Fibroblast of lung (primary cell): ENCODE data around the gene TNC. TPM values are rescaled to one million over a fixed set of nuclear protein-coding genes. Genes with fewer than 3 reads are reported as not detected.

Experiments
- DNase-seq, 2 donors: peaks; one replicate each; pipeline versions ENCODE4 v3.0.0 to v3.0.0-alpha.2; 2010; ENCODE audit warnings: low read depth in 2 of 2
- H2AFZ ChIP-seq: 2 replicates; pipeline ENCODE4 v1.5.1; 2012; ENCODE audit warnings: low read length, control low read depth, inconsistent platforms
- H3K27ac ChIP-seq: 2 replicates; pipeline ENCODE4 v1.5.1; 2011; ENCODE audit warnings: low read length, control low read depth; ENCODE audit not compliant: insufficient read depth
- H3K27me3 ChIP-seq: 2 replicates; pipeline ENCODE4 v1.5.1; 2011; ENCODE audit warnings: mild to moderate bottlenecking, low read length; ENCODE audit not compliant: control insufficient read depth, insufficient read depth
- H3K36me3 ChIP-seq: 2 replicates; pipeline ENCODE4 v1.5.1; 2011; ENCODE audit warnings: low read length; ENCODE audit not compliant: control insufficient read depth, insufficient read depth
- H3K4me1 ChIP-seq: 2 replicates; pipeline ENCODE4 v1.5.1; 2011; ENCODE audit warnings: low read length; ENCODE audit not compliant: control insufficient read depth, insufficient read depth; ENCODE audit errors: extremely low read depth
- H3K4me2 ChIP-seq: 2 replicates; pipeline ENCODE4 v1.5.1; 2011; ENCODE audit warnings: low read length, control low read depth; ENCODE audit not compliant: insufficient read depth; ENCODE audit errors: extremely low read depth
- H3K4me3 ChIP-seq, 4 experiments: fragments of 200-600 bp in 1 of 4; sonication (generic) in 1 of 4; replicated peaks in 1 of 4; 2 replicates each; pipeline ENCODE4 v1.5.1; 2011 to 2016; ENCODE audit warnings: low read length in 4 of 4, low read depth in 3 of 4, mild to moderate bottlenecking in 3 of 4, control low read depth in 2 of 4, inconsistent platforms in 1 of 4, mixed read lengths in 1 of 4; ENCODE audit not compliant: insufficient read depth in 1 of 4; ENCODE audit errors: control extremely low read depth in 1 of 4
- H3K79me2 ChIP-seq: 2 replicates; pipeline ENCODE4 v1.5.1; 2012; ENCODE audit warnings: mild to moderate bottlenecking, low read length, inconsistent platforms; ENCODE audit not compliant: control insufficient read depth, insufficient read depth
- H3K9ac ChIP-seq: 2 replicates; pipeline ENCODE4 v1.5.1; 2011; ENCODE audit warnings: mild to moderate bottlenecking, low read length, control low read depth; ENCODE audit not compliant: insufficient read depth
- H3K9me3 ChIP-seq: 2 replicates; pipeline ENCODE4 v1.5.1; 2012; ENCODE audit warnings: low read depth, low read length; ENCODE audit not compliant: control insufficient read depth, insufficient read depth
- H4K20me1 ChIP-seq: 2 replicates; pipeline ENCODE4 v1.5.1; 2011; ENCODE audit warnings: low read length; ENCODE audit not compliant: control insufficient read depth, insufficient read depth; ENCODE audit errors: extremely low read depth
- CTCF ChIP-seq, 2 donors: IDR thresholded peaks in 1 of 2; conservative IDR thresholded peaks in 1 of 2; 1 replicate in 1 of 2; 2 replicates in 1 of 2; pipeline ENCODE4 v1.5.1; 2011 to 2012; ENCODE audit warnings: low read length in 2 of 2, control low read depth in 1 of 2, inconsistent platforms in 1 of 2, low read depth in 1 of 2, mild to moderate bottlenecking in 1 of 2
- EZH2 ChIP-seq: IDR thresholded peaks from 2 replicates; pipeline ENCODE4 v1.5.1; 2012; ENCODE audit warnings: low read length, control low read depth, mild to moderate bottlenecking; ENCODE audit errors: missing control alignments
- polyA plus RNA-seq, 2 donors: library from polyadenylated mRNA; depleted of rRNA in 1 of 2; stranded (reverse) in 1 of 2; unstranded in 1 of 2; fragments of >200 nt; gene quantifications; 2 replicates each; pipeline ENCODE4 v1.2.1, GENCODE V29; 2011 to 2012; ENCODE audit warnings: missing spikeins in 1 of 2
- total RNA-seq: library from RNA; depleted of rRNA; stranded (reverse); fragments of >200 nt; gene quantifications from 2 replicates; pipeline ENCODE4 v1.2.1, GENCODE V29; 2014

The TNC gene
- total and polyA plus RNA-seq, 2 donors (not counting 1 experiment from before 2014, with no cell fraction given), result 227 to 560 TPM

GRCh38 chr9:115013998-115014397, 104.0 kb downstream of the TNC start:
- no peaks in the 10 kb centered on the region for H3K9me3 ChIP-seq
- H3K36me3 ChIP-seq, result no peaks in the 10 kb centered on the region
- no peak overlapping the region for H3K4me3 ChIP-seq
- no peaks in the 10 kb centered on the region for H4K20me1 ChIP-seq
- no peaks in the 10 kb centered on the region for H3K79me2 ChIP-seq
- no peak overlapping the region for H3K4me2 ChIP-seq
- peak; percentile 66 to 82 for DNase-seq
- TF ChIP-seq CTCF (conservative IDR thresholded peaks at IDR 0.05 in 1 of 2, IDR thresholded peaks at IDR 0.05 in 1 of 2; ENCODE audit: low read depth in 1 of 2, low read length in 2 of 2) (peak; percentile 77 to 85), EZH2 (no peak)
- no peak overlapping the region for H3K9ac ChIP-seq
- no peak overlapping the region for H3K27ac ChIP-seq
- H3K27me3 ChIP-seq, result no peaks in the 10 kb centered on the region
- no peak overlapping the region for H2AFZ ChIP-seq
- H3K4me1 ChIP-seq, result peaks cover 10% of the 10 kb centered on the region

GRCh38 chr9:115012486-115012885, 105.5 kb downstream of the TNC start:
- no peak overlapping the region for H3K9ac ChIP-seq
- no peak overlapping the region for H3K27ac ChIP-seq
- H3K4me1 ChIP-seq, result peaks cover 7% of the 10 kb centered on the region
- no peaks in the 10 kb centered on the region for H3K9me3 ChIP-seq
- no peaks in the 10 kb centered on the region for H4K20me1 ChIP-seq
- no peaks in the 10 kb centered on the region for H3K36me3 ChIP-seq
- no peak overlapping the region for H2AFZ ChIP-seq
- no peak for DNase-seq
- no peak overlapping the region for H3K4me3 ChIP-seq
- no peaks in the 10 kb centered on the region for H3K27me3 ChIP-seq
- H3K4me2 ChIP-seq, result no peak overlapping the region
- TF ChIP-seq CTCF (conservative IDR thresholded peaks at IDR 0.05 in 1 of 2, IDR thresholded peaks at IDR 0.05 in 1 of 2; ENCODE audit: low read depth in 1 of 2, low read length in 2 of 2) (no peak), EZH2 (no peak)
- H3K79me2 ChIP-seq, result no peaks in the 10 kb centered on the region

GRCh38 chr9:115010874-115011273, 107.1 kb downstream of the TNC start:
- Histone ChIP-seq H3K27me3 (no peaks in the 10 kb centered on the region), H3K9me3 (no peaks in the 10 kb centered on the region), H3K27ac (no peak overlapping the region), H3K4me3 (no peak overlapping the region), H2AFZ (no peak overlapping the region), H3K9ac (no peak overlapping the region), H3K4me1 (peaks cover 5% of the 10 kb centered on the region), H4K20me1 (no peaks in the 10 kb centered on the region), H3K4me2 (no peak overlapping the region), H3K36me3 (no peaks in the 10 kb centered on the region), H3K79me2 (no peaks in the 10 kb centered on the region)
- no peak for DNase-seq
- no peak for TF ChIP-seq EZH2
- no peak for TF ChIP-seq CTCF (conservative IDR thresholded peaks at IDR 0.05 in 1 of 2, IDR thresholded peaks at IDR 0.05 in 1 of 2; ENCODE audit: low read depth in 1 of 2, low read length in 2 of 2)
